NT2/D1 (cell line): ENCODE results near the gene TEKT3.

ENCODE experiments used
- YY1 ChIP-seq: IDR thresholded peaks from 2 replicates; pipeline ENCODE4 v1.6.1; 2011; ENCODE audit not compliant: insufficient read length, insufficient read depth
- ZNF274 ChIP-seq: IDR thresholded peaks from 2 replicates; pipeline ENCODE4 v1.6.1; 2011; ENCODE audit warnings: mild to moderate bottlenecking, low read depth, low read length

DNA sequence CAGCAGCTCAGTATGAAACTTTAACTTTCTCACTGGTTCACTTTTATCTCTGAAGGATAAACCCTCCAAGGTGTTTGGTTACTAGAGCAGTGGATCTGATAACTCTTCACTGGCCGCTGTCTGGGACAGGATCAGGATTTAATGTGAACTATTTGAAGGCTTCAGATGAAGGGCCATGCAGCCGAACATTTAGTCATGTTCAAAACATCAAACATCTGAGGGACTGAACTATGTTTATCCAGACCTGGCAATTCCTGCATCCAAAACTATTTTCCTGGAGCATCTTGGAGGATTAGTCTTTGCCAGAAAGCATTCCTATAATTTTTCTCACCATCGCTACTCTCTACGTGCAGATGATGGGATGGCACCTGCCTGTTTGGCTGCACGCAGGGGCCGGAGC lies 55.9 kb downstream of the TEKT3 start:
- no peak for TF ChIP-seq ZNF274
- no peak for TF ChIP-seq YY1
